MM.1S (cell line): ENCODE data around the gene KIAA1328.

Source experiments
- DNase-seq: peaks from one replicate; pipeline ENCODE4 v3.0.0-alpha.2; 2015
- H2AFZ ChIP-seq: fragments of 300-600 bp; sonication (generic); 2 replicates; pipeline ENCODE4 v1.6.0; 2016; ENCODE audit warnings: antibody characterized with exemption, low read length
- H3F3A ChIP-seq: fragments of 300-600 bp; sonication (generic); 2 replicates; pipeline ENCODE4 v1.6.1; 2016; ENCODE audit warnings: mild to moderate bottlenecking, antibody characterized with exemption, low read length, moderate library complexity, mixed read lengths; ENCODE audit not compliant: insufficient read depth
- H3K27ac ChIP-seq: fragments of 300-600 bp; sonication (generic); 2 replicates; pipeline ENCODE4 v1.5.1; 2016; ENCODE audit warnings: mild to moderate bottlenecking, low read length
- H3K27me3 ChIP-seq: fragments of 300-600 bp; sonication (generic); replicated peaks from 2 replicates; pipeline ENCODE4 v1.6.0; 2016; ENCODE audit warnings: low read length; ENCODE audit not compliant: insufficient read depth
- H3K36me3 ChIP-seq: fragments of 300-600 bp; sonication (generic); replicated peaks from 2 replicates; pipeline ENCODE4 v1.6.1; 2016; ENCODE audit warnings: mild to moderate bottlenecking, low read length, mixed read lengths; ENCODE audit not compliant: insufficient read depth
- H3K4me1 ChIP-seq: fragments of 300-600 bp; sonication (generic); 2 replicates; pipeline ENCODE4 v1.6.1; 2016; ENCODE audit warnings: low read length, mixed read lengths
- H3K4me2 ChIP-seq: fragments of 300-600 bp; sonication (generic); 2 replicates; pipeline ENCODE4 v1.6.0; 2016; ENCODE audit warnings: low read depth, low read length
- H3K4me3 ChIP-seq: fragments of 300-600 bp; sonication (generic); 2 replicates; pipeline ENCODE4 v1.5.1; 2016; ENCODE audit warnings: low read length, mixed read lengths
- H3K79me2 ChIP-seq: fragments of 300-600 bp; sonication (generic); 2 replicates; pipeline ENCODE4 v1.6.1; 2016; ENCODE audit warnings: mixed run types, low read length, mixed read lengths
- H3K9ac ChIP-seq: fragments of 300-600 bp; sonication (generic); 2 replicates; pipeline ENCODE4 v1.6.1; 2016; ENCODE audit warnings: low read length, mixed read lengths
- H3K9me2 ChIP-seq: fragments of 300-600 bp; sonication (generic); replicated peaks from 2 replicates; pipeline ENCODE4 v1.6.1; 2016; ENCODE audit warnings: mild to moderate bottlenecking, low read length, mixed read lengths; ENCODE audit not compliant: insufficient read depth
- H3K9me3 ChIP-seq: fragments of 300-600 bp; sonication (generic); replicated peaks from 2 replicates; pipeline ENCODE4 v1.6.1; 2016; ENCODE audit warnings: mild to moderate bottlenecking, low read length, mixed read lengths; ENCODE audit not compliant: insufficient read depth
- H4K20me1 ChIP-seq: fragments of 300-600 bp; sonication (generic); 2 replicates; pipeline ENCODE4 v1.6.1; 2016; ENCODE audit warnings: mild to moderate bottlenecking, low read length, moderate library complexity, mixed read lengths; ENCODE audit not compliant: insufficient read depth
- CTCF ChIP-seq: fragments of 300-600 bp; sonication (generic); IDR thresholded peaks from 2 replicates; pipeline ENCODE4 v1.5.1; 2016; ENCODE audit warnings: antibody characterized with exemption, low read length, mixed read lengths
- EZH2 ChIP-seq: fragments of 300-600 bp; sonication (generic); optimal IDR thresholded peaks from 2 replicates; pipeline ENCODE3; 2017; ENCODE audit warnings: low read depth, mild to moderate bottlenecking, antibody characterized with exemption, low read length, mixed read lengths
- EZH2phosphoT487 ChIP-seq: fragments of 300-600 bp; sonication (generic); IDR thresholded peaks from 2 replicates; pipeline ENCODE4 v1.6.1; 2018; ENCODE audit warnings: antibody characterized with exemption, low read length

Gene KIAA1328

GRCh38 chr18:36889321-36889720, 60.4 kb downstream of the KIAA1328 start:
- no peak overlapping the region for H3K9ac ChIP-seq
- H3K27me3 ChIP-seq: no peaks in the 10 kb centered on the region
- 0 out of 2 replicates have a peak, but pooled peaks cover 5% of the 10 kb centered on the region for H3F3A ChIP-seq
- no peak overlapping the region; the same call in 1 of the 2 replicates for H3K27ac ChIP-seq
- no peak overlapping the region for H2AFZ ChIP-seq
- no peaks in the 10 kb centered on the region for H3K79me2 ChIP-seq
- no peaks in the 10 kb centered on the region for H3K9me3 ChIP-seq
- no peak for TF ChIP-seq EZH2
- TF ChIP-seq CTCF: no peak
- no peak for TF ChIP-seq EZH2phosphoT487
- peak overlapping the region; percentile 10; the same call in 1 of the 2 replicates for H3K4me2 ChIP-seq
- H3K9me2 ChIP-seq: no peaks in the 10 kb centered on the region
- peaks cover 18% of the 10 kb centered on the region for H3K4me1 ChIP-seq
- H3K4me3 ChIP-seq: no peak overlapping the region
- H3K36me3 ChIP-seq: no peaks in the 10 kb centered on the region
- DNase-seq: no peak
- no peaks in the 10 kb centered on the region for H4K20me1 ChIP-seq

DNA sequence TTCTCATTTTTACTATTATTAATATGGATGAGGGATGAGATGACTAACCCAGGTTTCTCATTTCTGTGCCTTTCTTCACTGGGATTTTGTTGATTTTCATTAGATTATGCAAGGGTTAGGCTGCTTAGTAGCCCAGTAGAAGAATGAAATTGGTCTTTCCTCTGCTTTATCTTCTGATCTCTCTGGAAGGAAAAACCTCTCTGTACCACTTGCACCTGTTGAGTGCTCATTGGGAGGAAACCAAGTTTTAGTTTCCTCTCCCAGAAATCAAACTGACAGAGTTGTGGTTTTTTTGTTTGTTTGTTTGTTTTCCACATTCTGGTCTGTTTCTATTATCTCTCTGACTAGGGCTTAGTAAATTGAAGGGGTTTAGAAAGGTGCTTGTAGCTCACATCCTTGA, 60.8 kb downstream of the KIAA1328 start:
- DNase-seq: peak; percentile 10

GRCh38 chr18:36890598-36890997, 61.7 kb downstream of the KIAA1328 start:
- Histone ChIP-seq H3K9me2 (no peaks in the 10 kb centered on the region), H3K9me3 (no peaks in the 10 kb centered on the region), H3K79me2 (no peaks in the 10 kb centered on the region), H4K20me1 (no peaks in the 10 kb centered on the region), H3K27ac (no peak overlapping the region), H3F3A (0 out of 2 replicates have a peak, but pooled peaks cover 5% of the 10 kb centered on the region), H3K27me3 (no peaks in the 10 kb centered on the region), H3K9ac (no peak overlapping the region), H3K4me2 (no peak overlapping the region), H3K4me1 (peaks cover 18% of the 10 kb centered on the region), H3K4me3 (no peak overlapping the region), H3K36me3 (no peaks in the 10 kb centered on the region), H2AFZ (no peak overlapping the region)
- DNase-seq: no peak
- TF ChIP-seq CTCF (no peak), EZH2phosphoT487 (no peak), EZH2 (no peak)

More for the DNA sequence above, 60.8 kb downstream of the KIAA1328 start:
- Histone ChIP-seq H3K4me2 (peak overlapping the region; percentile 10; the same call in 1 of the 2 replicates), H3K9ac (no peak overlapping the region), H3K4me3 (no peak overlapping the region), H3K9me3 (no peaks in the 10 kb centered on the region), H3F3A (0 out of 2 replicates have a peak, but pooled peaks cover 5% of the 10 kb centered on the region), H3K27me3 (no peaks in the 10 kb centered on the region), H3K27ac (peak overlapping the region; percentile 30; the same call in 1 of the 2 replicates), H4K20me1 (no peaks in the 10 kb centered on the region), H3K36me3 (no peaks in the 10 kb centered on the region), H3K79me2 (no peaks in the 10 kb centered on the region), H3K9me2 (no peaks in the 10 kb centered on the region), H2AFZ (no peak overlapping the region), H3K4me1 (peaks cover 18% of the 10 kb centered on the region)
- TF ChIP-seq CTCF: no peak
